H9 (cell line): ENCODE results near the gene OTULINL. TPM values are rescaled to one million over a fixed set of nuclear protein-coding genes. Genes with fewer than 3 reads are reported as not detected.

Source experiments
- DNase-seq: peaks from one replicate; pipeline ENCODE4 v3.0.0-alpha.2; 2017
- H2AFZ ChIP-seq: one replicate; pipeline ENCODE4 v1.6.1; 2013; ENCODE audit warnings: mild to moderate bottlenecking, low read length, control low read depth, moderate library complexity
- H2AK5ac ChIP-seq: 2 replicates; pipeline ENCODE4 v1.6.1; 2013; ENCODE audit warnings: low read length, control low read depth, mixed read lengths; ENCODE audit not compliant: insufficient read length
- H2BK120ac ChIP-seq: one replicate; pipeline ENCODE4 v1.6.1; 2013; ENCODE audit warnings: low read depth, mild to moderate bottlenecking, low read length, control low read depth, inconsistent platforms; ENCODE audit not compliant: poor library complexity, severe bottlenecking
- H2BK12ac ChIP-seq: 2 replicates; pipeline ENCODE4 v1.6.1; 2013; ENCODE audit warnings: low read length, control low read depth, mixed read lengths, low read depth; ENCODE audit not compliant: insufficient read length
- H2BK15ac ChIP-seq: 2 replicates; pipeline ENCODE4 v1.6.1; 2013; ENCODE audit warnings: low read depth, low read length, control low read depth
- H2BK20ac ChIP-seq: one replicate; pipeline ENCODE4 v1.6.1; 2013; ENCODE audit warnings: low read depth, mild to moderate bottlenecking, low read length, control low read depth, inconsistent platforms; ENCODE audit not compliant: poor library complexity, severe bottlenecking
- H2BK5ac ChIP-seq: 2 replicates; pipeline ENCODE4 v1.6.1; 2013; ENCODE audit warnings: low read length, control low read depth, mixed read lengths; ENCODE audit not compliant: insufficient read length
- H3K14ac ChIP-seq: 2 replicates; pipeline ENCODE4 v1.6.1; 2013; ENCODE audit warnings: low read length, control low read depth; ENCODE audit not compliant: insufficient read depth
- H3K18ac ChIP-seq: 2 replicates; pipeline ENCODE4 v1.6.1; 2013; ENCODE audit warnings: low read depth, mild to moderate bottlenecking, mixed read lengths, low read length, control low read depth; ENCODE audit not compliant: insufficient read length
- H3K23ac ChIP-seq: 2 replicates; pipeline ENCODE4 v1.6.1; 2013; ENCODE audit warnings: low read length, control low read depth, mixed read lengths, low read depth; ENCODE audit not compliant: insufficient read length
- H3K23me2 ChIP-seq: 2 replicates; pipeline ENCODE4 v1.6.1; 2013; ENCODE audit warnings: low read depth, mild to moderate bottlenecking, mixed read lengths, low read length, control low read depth; ENCODE audit not compliant: insufficient read length, poor library complexity, severe bottlenecking
- H3K27ac ChIP-seq: 2 replicates; pipeline ENCODE4 v1.5.1; 2013; ENCODE audit warnings: low read length, control low read depth, mixed read lengths, low read depth; ENCODE audit not compliant: insufficient read length
- H3K27me3 ChIP-seq: 2 replicates; pipeline ENCODE4 v1.6.1; 2013; ENCODE audit warnings: low read length, control low read depth, inconsistent platforms; ENCODE audit not compliant: insufficient read depth
- H3K4ac ChIP-seq: 2 replicates; pipeline ENCODE4 v1.6.1; 2013; ENCODE audit warnings: low read depth, mild to moderate bottlenecking, control low read depth, inconsistent platforms, low read length, moderate library complexity
- H3K4me1 ChIP-seq: 2 replicates; pipeline ENCODE4 v1.6.1; 2013; ENCODE audit warnings: low read length, control low read depth, inconsistent platforms; ENCODE audit not compliant: insufficient read depth
- H3K4me2 ChIP-seq: 2 replicates; pipeline ENCODE4 v1.6.1; 2013; ENCODE audit warnings: low read length, control low read depth, mixed read lengths; ENCODE audit not compliant: insufficient read length, insufficient read depth
- H3K56ac ChIP-seq: 2 replicates; pipeline ENCODE4 v1.6.1; 2013; ENCODE audit warnings: low read depth, mild to moderate bottlenecking, mixed read lengths, low read length, control low read depth; ENCODE audit not compliant: insufficient read length
- H3K79me1 ChIP-seq: 2 replicates; pipeline ENCODE4 v1.6.1; 2013; ENCODE audit warnings: low read depth, mild to moderate bottlenecking, moderate library complexity, low read length, control low read depth, inconsistent platforms; ENCODE audit not compliant: insufficient read depth, poor library complexity, severe bottlenecking
- H3K79me2 ChIP-seq: 2 replicates; pipeline ENCODE4 v1.6.1; 2013; ENCODE audit warnings: low read length, control low read depth, inconsistent platforms; ENCODE audit not compliant: insufficient read depth
- H3K9ac ChIP-seq: 2 replicates; pipeline ENCODE4 v1.6.1; 2013; ENCODE audit warnings: low read length, control low read depth, mixed read lengths; ENCODE audit not compliant: insufficient read length; ENCODE audit errors: extremely low read depth
- H3K9me3 ChIP-seq: one replicate; pipeline ENCODE4 v1.6.1; 2013; ENCODE audit warnings: low read depth, low read length, inconsistent platforms; ENCODE audit not compliant: control insufficient read depth
- H3T11ph ChIP-seq: one replicate; pipeline ENCODE4 v1.6.1; 2013; ENCODE audit warnings: mild to moderate bottlenecking, low read length, control low read depth, inconsistent platforms
- H4K20me1 ChIP-seq: one replicate; pipeline ENCODE4 v1.6.1; 2013; ENCODE audit not compliant: control insufficient read depth, insufficient read length, insufficient read depth
- H4K5ac ChIP-seq: 2 replicates; pipeline ENCODE4 v1.6.1; 2013; ENCODE audit warnings: low read depth, mild to moderate bottlenecking, mixed read lengths, low read length, control low read depth; ENCODE audit not compliant: insufficient read length
- H4K8ac ChIP-seq: replicated peaks from 2 replicates; pipeline ENCODE4 v1.6.1; 2013; ENCODE audit warnings: low read length, control low read depth, mixed read lengths, low read depth; ENCODE audit not compliant: insufficient read length
- H4K91ac ChIP-seq: 2 replicates; pipeline ENCODE4 v1.6.1; 2013; ENCODE audit warnings: low read depth, mild to moderate bottlenecking, moderate library complexity, mixed read lengths, low read length, control low read depth; ENCODE audit not compliant: insufficient read length
- H3K27ac Mint-ChIP-seq, 3 experiments: 2 replicates in 2 of 3; 3 replicates in 1 of 3; pipeline ENCODE4 v1.8.0; 2020 to 2021; ENCODE audit warnings: mixed read lengths in 3 of 3, mild to moderate bottlenecking in 1 of 3, moderate library complexity in 1 of 3
- H3K27me3 Mint-ChIP-seq: 2 replicates; pipeline ENCODE4 v1.8.0; 2021; ENCODE audit warnings: low read depth, mild to moderate bottlenecking, moderate library complexity, mixed read lengths
- H3K36me3 Mint-ChIP-seq, 3 experiments: 2 replicates in 2 of 3; 3 replicates in 1 of 3; pipeline ENCODE4 v1.8.0; 2020 to 2021; ENCODE audit warnings: low read depth in 3 of 3, mixed read lengths in 3 of 3; ENCODE audit not compliant: insufficient read depth in 1 of 3
- H3K4me1 Mint-ChIP-seq, 2 experiments: 2 replicates each; pipeline ENCODE4 v1.8.0; 2020; ENCODE audit warnings: mixed read lengths in 2 of 2
- H3K4me3 Mint-ChIP-seq, 2 experiments: 2 replicates in 1 of 2; 3 replicates in 1 of 2; pipeline ENCODE4 v1.8.0; 2020 to 2021; ENCODE audit warnings: mild to moderate bottlenecking in 2 of 2, mixed read lengths in 2 of 2, moderate library complexity in 1 of 2
- H3K9me3 Mint-ChIP-seq, 2 experiments: 2 replicates in 1 of 2; 3 replicates in 1 of 2; pipeline ENCODE4 v1.8.0; 2020; ENCODE audit warnings: mild to moderate bottlenecking in 2 of 2, mixed read lengths in 2 of 2, moderate library complexity in 1 of 2
- CTCF ChIP-seq: fragments of 200-600 bp; sonication (generic); conservative IDR thresholded peaks from 3 replicates; pipeline ENCODE4 v1.8.0; 2021; ENCODE audit warnings: antibody characterized with exemption, mild to moderate bottlenecking
- total RNA-seq: library from RNA; stranded (reverse); gene quantifications from 2 replicates; pipeline ENCODE4 v1.2.1, GENCODE V29; 2021

The OTULINL gene
- total RNA-seq, 1 experiment from 2014 or later: 7.5 TPM

- H3K27me3 ChIP-seq: no peaks in the 10 kb centered on the region
- no peak overlapping the region for H3K56ac ChIP-seq
- no peak overlapping the region for H4K5ac ChIP-seq
- H3K4ac ChIP-seq: no peak overlapping the region
- Mint-ChIP-seq H3K4me1 (no peaks in the 10 kb centered on the region), H3K27me3 (no peaks in the 10 kb centered on the region), H3K27ac (no peak overlapping the region), H3K4me3 (no peak overlapping the region), H3K9me3 (peaks cover 5% of the 10 kb centered on the region in 2 experiments; a peak in 2 of 5 replicates), H3K36me3 (no peaks in the 10 kb centered on the region)
- no peak overlapping the region for H2BK12ac ChIP-seq
- no peak overlapping the region for H3K23ac ChIP-seq
- H2BK5ac ChIP-seq: no peak overlapping the region
- H3K79me1 ChIP-seq: no peaks in the 10 kb centered on the region
- no peak overlapping the region for H3K27ac ChIP-seq
- H3K4me1 ChIP-seq: no peaks in the 10 kb centered on the region
- no peak overlapping the region for H4K8ac ChIP-seq
- no peak overlapping the region for H2AFZ ChIP-seq
- H3K23me2 ChIP-seq: no peaks in the 10 kb centered on the region
- H4K91ac ChIP-seq: no peak overlapping the region
- no peak overlapping the region for H2BK20ac ChIP-seq
- no peaks in the 10 kb centered on the region for H3K9me3 ChIP-seq
- DNase-seq: no peak
- no peak overlapping the region for H2AK5ac ChIP-seq
- no peak overlapping the region for H2BK15ac ChIP-seq
- no peak overlapping the region for H3K4me2 ChIP-seq
- H3K14ac ChIP-seq: no peak overlapping the region
- H3T11ph ChIP-seq: no peak overlapping the region
- no peak overlapping the region for H2BK120ac ChIP-seq
- H3K18ac ChIP-seq: no peak overlapping the region
- no peak overlapping the region for H3K9ac ChIP-seq
- H4K20me1 ChIP-seq: no peaks in the 10 kb centered on the region
- H3K79me2 ChIP-seq: no peaks in the 10 kb centered on the region
- no peak for TF ChIP-seq CTCF
Measured at GRCh38 chr5:14572385-14572784, 9.2 kb upstream of the OTULINL start.
